ENCODE measurements around the gene ADCK1.

ADCK1 gene

GRCh38 chr14:77924141-77924948, 124.4 kb downstream of the ADCK1 start:
- Histone ChIP-seq H2AFZ (ENCODE audit: low read length) (no peak overlapping the region), H4K20me1 (ENCODE audit: insufficient read depth, low read length, poor library complexity, severe bottlenecking) (no peaks in the 10 kb centered on the region), H3K4me1 (ENCODE audit: insufficient read depth, low read length, poor library complexity, severe bottlenecking) (no peaks in the 10 kb centered on the region), H3K79me2 (ENCODE audit: insufficient read depth, low read length) (no peaks in the 10 kb centered on the region), H3K9me2 (replicated peaks; ENCODE audit: low read depth, low read length) (no peaks in the 10 kb centered on the region), H3K4me2 (ENCODE audit: low read depth, low read length, poor library complexity, severe bottlenecking) (no peak overlapping the region), H3K27me3 (ENCODE audit: insufficient read depth, low read length, poor library complexity, severe bottlenecking) (no peaks in the 10 kb centered on the region), H3K9ac (ENCODE audit: low read depth, low read length, poor library complexity, severe bottlenecking) (no peak overlapping the region), H3K4me3 (ENCODE audit: low read length, poor library complexity, severe bottlenecking) (no peak overlapping the region), H3F3A (ENCODE audit: low read depth) (no peaks in the 10 kb centered on the region), H3K9me3 (ENCODE audit: insufficient read depth, low read depth, low read length) (no peaks in the 10 kb centered on the region), H3K36me3 (ENCODE audit: insufficient read depth, low read length) (no peaks in the 10 kb centered on the region)
- TF ChIP-seq EZH2phosphoT487 (IDR thresholded peaks at IDR 0.05; ENCODE audit: borderline replicate concordance): no peak
- no peak for TF ChIP-seq CTCF (conservative IDR thresholded peaks at IDR 0.05; ENCODE audit: low read length)

- H3K36me3 ChIP-seq (ENCODE audit: insufficient read depth, low read length): no peaks in the 10 kb centered on the region
- no peak overlapping the region for H2AFZ ChIP-seq (ENCODE audit: low read length)
- H3K9ac ChIP-seq (ENCODE audit: low read depth, low read length, poor library complexity, severe bottlenecking): no peak overlapping the region
- no peaks in the 10 kb centered on the region for H3K9me2 ChIP-seq (replicated peaks; ENCODE audit: low read depth, low read length)
- H3K4me3 ChIP-seq (ENCODE audit: low read length, poor library complexity, severe bottlenecking): no peak overlapping the region
- H4K20me1 ChIP-seq (ENCODE audit: insufficient read depth, low read length, poor library complexity, severe bottlenecking): no peaks in the 10 kb centered on the region
- H3K4me2 ChIP-seq (ENCODE audit: low read depth, low read length, poor library complexity, severe bottlenecking): no peak overlapping the region
- no peaks in the 10 kb centered on the region for H3K79me2 ChIP-seq (ENCODE audit: insufficient read depth, low read length)
- no peaks in the 10 kb centered on the region for H3K9me3 ChIP-seq (ENCODE audit: insufficient read depth, low read depth, low read length)
- no peak for TF ChIP-seq CTCF (conservative IDR thresholded peaks at IDR 0.05; ENCODE audit: low read length)
- TF ChIP-seq EZH2phosphoT487 (IDR thresholded peaks at IDR 0.05; ENCODE audit: borderline replicate concordance): no peak
- no peaks in the 10 kb centered on the region for H3F3A ChIP-seq (ENCODE audit: low read depth)
- no peaks in the 10 kb centered on the region for H3K27me3 ChIP-seq (ENCODE audit: insufficient read depth, low read length, poor library complexity, severe bottlenecking)
- H3K4me1 ChIP-seq (ENCODE audit: insufficient read depth, low read length, poor library complexity, severe bottlenecking): no peaks in the 10 kb centered on the region
These were observed 127.0 kb downstream of the ADCK1 start for GRCh38 chr14:77926942-77927341.

GRCh38 chr14:77931441-77931840, 131.5 kb downstream of the ADCK1 start:
- no peak overlapping the region for H3K4me2 ChIP-seq (ENCODE audit: low read depth, low read length, poor library complexity, severe bottlenecking)
- H3K4me3 ChIP-seq (ENCODE audit: low read length, poor library complexity, severe bottlenecking): no peak overlapping the region
- H3F3A ChIP-seq (ENCODE audit: low read depth): no peaks in the 10 kb centered on the region
- no peaks in the 10 kb centered on the region for H3K9me2 ChIP-seq (replicated peaks; ENCODE audit: low read depth, low read length)
- no peaks in the 10 kb centered on the region for H4K20me1 ChIP-seq (ENCODE audit: insufficient read depth, low read length, poor library complexity, severe bottlenecking)
- H3K36me3 ChIP-seq (ENCODE audit: insufficient read depth, low read length): no peaks in the 10 kb centered on the region
- H3K27me3 ChIP-seq (ENCODE audit: insufficient read depth, low read length, poor library complexity, severe bottlenecking): no peaks in the 10 kb centered on the region
- no peaks in the 10 kb centered on the region for H3K79me2 ChIP-seq (ENCODE audit: insufficient read depth, low read length)
- peaks cover 11% of the 10 kb centered on the region; the same call in 1 of the 2 replicates for H3K9me3 ChIP-seq (ENCODE audit: insufficient read depth, low read depth, low read length)
- no peaks in the 10 kb centered on the region for H3K4me1 ChIP-seq (ENCODE audit: insufficient read depth, low read length, poor library complexity, severe bottlenecking)
- TF ChIP-seq CTCF (conservative IDR thresholded peaks at IDR 0.05; ENCODE audit: low read length) (no peak), EZH2phosphoT487 (IDR thresholded peaks at IDR 0.05; ENCODE audit: borderline replicate concordance) (no peak)
- H3K9ac ChIP-seq (ENCODE audit: low read depth, low read length, poor library complexity, severe bottlenecking): no peak overlapping the region
- no peak overlapping the region for H2AFZ ChIP-seq (ENCODE audit: low read length)
